ENCODE results near the gene LMF1.

Gene LMF1

DNA sequence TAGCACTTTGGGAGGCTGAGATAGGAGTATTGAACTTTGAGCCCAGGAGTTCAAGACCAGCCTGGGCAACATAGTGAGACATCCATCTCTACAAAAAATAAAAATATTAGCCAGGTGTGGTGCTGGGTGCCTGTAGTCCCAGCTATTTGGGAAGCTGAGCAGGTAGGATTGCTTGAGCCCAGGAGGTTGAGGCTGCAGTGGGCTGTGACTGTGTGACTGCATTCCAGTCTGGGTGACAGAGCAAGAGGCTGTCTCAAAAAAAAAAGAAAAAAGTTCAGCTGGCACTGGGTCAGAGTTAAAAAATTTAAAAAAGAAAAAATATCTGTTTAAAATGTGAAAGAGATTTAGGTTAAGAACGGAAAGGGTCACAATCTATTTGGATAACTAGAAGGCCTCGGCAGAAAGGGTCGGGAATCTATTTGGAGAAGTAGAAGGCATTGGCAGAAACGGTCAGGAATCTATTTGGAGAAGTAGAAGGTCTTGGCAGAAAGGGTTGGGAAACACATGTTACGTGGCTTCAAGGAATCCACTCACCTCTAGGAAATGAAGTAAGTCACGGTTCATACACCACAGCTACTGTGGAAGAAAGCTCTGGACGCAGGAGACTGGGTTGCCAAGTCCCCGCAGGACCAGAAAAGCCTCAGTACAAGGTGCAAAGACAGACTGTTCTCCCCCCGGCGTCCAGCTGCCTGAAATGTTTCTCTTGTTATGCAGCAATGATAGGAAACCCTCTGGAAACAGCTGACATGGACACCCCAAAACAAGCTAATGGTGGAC, 25.3 kb downstream of the LMF1 start:
- DNase-seq: no peak

- DNase-seq: no peak
Measured at GRCh38 chr16:943971-944370, 26.8 kb downstream of the LMF1 start.

- DNase-seq: no peak
Measured at GRCh38 chr16:942436-943060, 28.2 kb downstream of the LMF1 start.

DNA sequence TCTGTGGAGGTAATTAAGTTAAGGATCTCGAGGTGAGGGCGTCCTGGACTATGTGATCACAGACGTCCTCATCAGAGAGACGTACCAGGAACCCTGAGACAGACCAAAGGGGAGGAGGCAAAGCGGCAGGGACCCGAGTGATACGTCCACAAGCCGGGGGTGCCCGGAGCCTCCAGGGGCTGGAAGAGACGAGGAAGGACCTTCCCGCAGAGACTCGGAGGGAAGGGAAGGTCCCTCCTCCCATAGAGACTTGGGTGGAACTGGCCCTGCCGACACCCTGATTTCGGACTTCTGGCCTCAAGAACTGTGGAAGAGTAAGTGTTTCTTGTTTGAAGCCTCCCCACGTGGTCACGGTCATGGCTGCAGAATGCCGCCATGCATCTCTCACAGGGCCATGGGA, 30.8 kb downstream of the LMF1 start:
- no peak for DNase-seq

- DNase-seq: no peak
Measured at GRCh38 chr16:939311-939710, 31.5 kb downstream of the LMF1 start.

DNA sequence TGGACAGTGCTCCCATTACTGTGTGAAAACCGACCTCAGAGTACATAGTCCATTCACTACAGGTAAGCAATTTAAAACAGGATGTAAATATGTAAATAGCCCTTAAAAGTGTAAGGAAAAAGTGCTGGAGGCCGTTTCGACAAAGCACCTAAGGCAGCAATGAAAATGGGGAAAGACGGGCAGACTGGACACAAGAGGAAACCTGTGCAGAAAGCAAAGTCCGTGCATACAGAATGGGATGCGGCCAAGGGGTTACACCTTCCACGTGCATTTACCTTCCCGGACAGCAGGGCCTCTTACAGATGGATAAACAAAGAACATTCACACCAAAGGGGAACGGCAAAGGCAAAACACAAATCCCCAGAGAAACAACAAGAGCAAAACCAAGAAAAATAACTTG, 32.0 kb downstream of the LMF1 start:
- no peak for DNase-seq

- DNase-seq: no peak
Measured at GRCh38 chr16:938136-938535, 32.6 kb downstream of the LMF1 start.

DNA sequence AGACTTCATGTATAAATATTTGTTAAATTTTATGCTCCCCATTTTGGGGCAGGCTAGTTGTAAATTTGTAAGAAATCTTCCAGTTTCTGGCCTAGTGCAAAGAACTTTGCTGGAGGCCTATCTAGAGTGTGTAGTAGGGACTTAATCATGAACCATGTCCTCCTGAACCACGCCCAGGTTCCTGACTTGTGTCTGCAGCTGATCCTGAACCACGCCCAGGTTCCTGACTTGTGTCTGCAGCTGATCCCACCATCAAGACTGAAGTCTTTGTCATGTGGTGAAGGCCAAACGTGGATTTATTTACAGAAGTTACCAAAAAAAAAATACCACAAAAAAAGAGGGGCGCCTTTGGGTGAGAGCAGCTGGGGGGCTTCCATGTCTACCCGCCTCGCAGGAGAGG, 33.1 kb downstream of the LMF1 start:
- DNase-seq: no peak

DNA sequence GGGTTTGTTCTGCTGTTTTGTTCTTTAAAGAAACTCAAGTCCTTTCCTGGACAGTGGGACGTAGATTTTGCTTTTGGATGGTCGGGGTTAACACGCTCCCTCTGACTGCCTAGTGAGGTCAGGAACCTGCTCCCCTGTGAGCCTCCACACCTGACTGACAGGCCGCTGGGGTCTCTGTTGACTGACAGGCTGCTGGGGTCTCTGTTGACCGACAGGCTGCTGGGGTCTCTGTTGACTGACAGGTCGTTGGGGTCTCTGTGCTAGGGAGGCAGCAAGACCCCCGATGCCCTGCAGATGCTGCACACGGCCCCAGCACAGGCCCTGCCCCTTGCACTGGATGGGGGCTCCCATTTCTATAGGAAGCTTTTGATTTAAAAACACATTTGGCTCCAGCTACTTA, 33.5 kb downstream of the LMF1 start:
- no peak for DNase-seq

- DNase-seq: no peak
Measured at GRCh38 chr16:935684-936083, 35.1 kb downstream of the LMF1 start.

DNA sequence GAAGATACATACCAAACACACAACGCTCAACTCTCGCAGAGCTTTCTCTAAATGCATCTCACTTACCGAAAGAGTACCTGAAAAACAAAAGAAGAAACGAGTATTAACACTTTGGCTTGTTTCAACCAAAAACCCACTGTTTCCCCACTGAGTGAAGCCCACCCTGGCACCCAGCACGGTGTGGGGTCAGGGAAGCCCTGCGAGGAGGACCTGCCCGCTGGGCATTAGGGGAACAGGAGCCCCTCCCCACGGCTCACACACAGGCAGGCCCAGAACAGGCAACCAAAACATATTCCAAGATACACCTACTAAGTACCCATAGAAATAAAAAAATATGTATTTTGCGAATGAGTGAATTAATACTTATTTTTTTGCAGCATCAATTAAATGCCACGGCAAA, 36.6 kb downstream of the LMF1 start:
- DNase-seq: no peak

- DNase-seq: no peak
Measured at GRCh38 chr16:933581-933980, 37.2 kb downstream of the LMF1 start.

- DNase-seq: no peak
Measured at GRCh38 chr16:932831-933330, 37.9 kb downstream of the LMF1 start.

DNA sequence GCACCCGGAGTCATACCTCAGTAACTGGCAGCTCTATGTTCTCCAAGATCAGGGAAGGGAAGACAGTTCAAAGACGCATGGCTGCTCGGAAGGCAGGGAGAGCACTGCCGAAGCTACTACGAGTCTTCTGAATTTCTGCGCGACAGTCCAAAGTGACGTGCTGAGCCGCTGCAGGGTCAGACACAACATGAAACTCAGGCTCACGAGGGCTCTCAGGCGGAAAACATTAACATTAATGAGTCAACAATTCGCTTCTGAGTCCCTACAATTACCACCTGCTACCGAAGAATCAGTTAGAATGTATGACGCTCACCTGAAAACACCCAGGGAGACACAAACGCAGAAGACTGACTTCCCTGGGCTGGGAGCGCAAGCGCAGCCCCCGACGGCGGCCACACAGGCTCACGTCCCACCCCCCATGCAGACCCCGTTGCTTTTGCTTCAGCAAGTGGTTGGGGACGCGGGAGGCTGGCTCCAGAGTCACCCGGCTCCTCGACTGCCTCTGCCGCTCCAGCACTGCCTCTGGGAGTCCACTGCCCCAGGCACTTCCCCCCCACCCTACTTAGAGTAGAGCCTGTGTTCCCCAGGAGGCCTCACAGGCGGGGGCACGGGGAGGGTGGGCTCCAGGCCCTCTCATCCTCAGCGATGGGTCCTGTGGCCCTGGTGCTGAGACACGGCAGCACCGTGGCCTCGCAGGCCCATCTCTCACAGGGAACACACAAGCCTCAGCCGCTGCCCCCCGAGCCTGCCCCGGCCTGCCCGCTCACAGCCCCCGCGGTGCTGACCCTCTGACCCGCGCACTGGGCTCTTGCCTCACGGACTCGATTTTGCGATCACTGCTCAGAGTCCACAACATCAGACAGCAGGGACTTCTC, 38.9 kb downstream of the LMF1 start:
- no peak for DNase-seq

DNA sequence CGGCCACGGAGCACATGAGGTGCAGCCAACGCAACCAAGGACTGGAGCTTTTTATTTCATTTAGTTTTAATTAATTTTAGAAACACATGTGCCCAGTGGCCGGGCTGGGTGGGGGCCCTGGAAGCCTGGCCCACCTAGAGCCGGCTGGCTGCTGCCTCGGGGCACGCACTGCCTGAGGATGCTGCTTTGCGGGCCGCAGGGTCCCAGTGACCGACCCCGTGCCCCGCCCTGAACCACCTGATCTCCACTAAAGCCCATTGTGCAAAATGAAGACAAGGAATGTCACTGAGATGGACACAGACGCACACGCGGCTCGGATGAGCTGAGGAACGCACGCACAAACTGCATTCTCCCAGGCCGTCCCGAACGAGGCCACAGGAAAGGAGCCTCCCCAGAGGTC, 39.6 kb downstream of the LMF1 start:
- no peak for DNase-seq

DNA sequence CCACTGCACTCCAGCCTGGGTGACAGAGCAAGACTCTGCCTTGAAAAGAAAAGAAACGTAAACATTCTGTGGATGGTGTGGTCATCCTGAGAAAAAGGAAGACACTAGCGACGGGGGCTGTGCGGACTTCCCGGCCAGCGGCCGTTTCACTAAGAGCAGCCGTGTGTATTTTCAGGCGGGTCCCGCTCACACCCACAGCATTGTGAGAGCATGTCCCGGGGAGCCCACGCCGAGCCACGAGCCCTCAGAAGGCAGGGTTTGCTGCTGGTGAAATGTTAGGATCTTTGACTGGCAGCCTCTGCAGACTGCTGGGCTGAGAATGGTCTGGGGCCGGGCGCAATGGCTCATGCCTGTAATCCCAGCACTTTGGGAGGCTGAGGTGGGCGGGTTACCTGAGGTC, 40.3 kb downstream of the LMF1 start:
- no peak for DNase-seq

- DNase-seq: no peak
Measured at GRCh38 chr16:930076-930475, 40.7 kb downstream of the LMF1 start.

GRCh38 chr16:929227-930073, 41.3 kb downstream of the LMF1 start:
- no peak for DNase-seq

DNA sequence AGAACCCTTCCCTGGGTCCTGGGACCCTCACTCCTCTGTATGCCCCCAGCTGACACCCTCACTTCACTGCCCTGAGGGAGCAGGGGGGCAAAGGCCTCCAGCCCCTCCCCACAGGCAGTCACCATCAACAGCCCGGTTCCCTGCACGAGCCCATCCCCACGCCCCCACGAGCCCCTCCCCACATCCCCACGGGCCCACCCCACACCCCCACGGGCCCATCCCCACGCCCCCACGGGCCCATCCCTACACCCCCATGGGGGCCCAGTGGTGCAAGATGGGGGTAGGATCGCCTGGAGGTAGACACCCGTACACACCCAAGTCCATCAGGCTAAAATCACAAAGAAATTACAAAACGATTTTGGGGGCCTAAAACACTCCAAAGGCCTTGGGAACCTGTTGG, 42.3 kb downstream of the LMF1 start:
- no peak for DNase-seq

GRCh38 chr16:927931-928330, 42.9 kb downstream of the LMF1 start:
- no peak for DNase-seq

DNA sequence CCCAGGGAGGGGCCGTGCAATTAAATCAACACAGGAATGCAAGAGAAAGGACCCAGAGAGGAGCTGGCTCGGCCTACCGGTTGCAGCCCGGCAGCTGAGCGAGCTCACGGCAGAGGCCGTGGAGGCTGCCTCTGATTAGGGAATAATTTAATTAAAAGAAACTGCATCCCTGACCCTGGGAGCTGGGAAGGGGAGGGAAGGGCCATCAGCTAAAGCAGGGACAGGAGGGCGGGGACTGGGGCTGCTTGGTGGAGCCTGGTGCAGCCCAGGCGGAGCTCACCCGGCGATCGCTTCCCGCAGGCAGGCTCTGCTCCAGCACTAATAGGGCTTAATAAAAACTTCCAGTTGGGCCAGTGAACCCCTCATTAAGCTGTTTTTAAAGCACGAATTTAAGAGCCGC, 43.4 kb downstream of the LMF1 start:
- no peak for DNase-seq

- no peak for DNase-seq
Measured at GRCh38 chr16:926715-927114, 44.1 kb downstream of the LMF1 start.

DNA sequence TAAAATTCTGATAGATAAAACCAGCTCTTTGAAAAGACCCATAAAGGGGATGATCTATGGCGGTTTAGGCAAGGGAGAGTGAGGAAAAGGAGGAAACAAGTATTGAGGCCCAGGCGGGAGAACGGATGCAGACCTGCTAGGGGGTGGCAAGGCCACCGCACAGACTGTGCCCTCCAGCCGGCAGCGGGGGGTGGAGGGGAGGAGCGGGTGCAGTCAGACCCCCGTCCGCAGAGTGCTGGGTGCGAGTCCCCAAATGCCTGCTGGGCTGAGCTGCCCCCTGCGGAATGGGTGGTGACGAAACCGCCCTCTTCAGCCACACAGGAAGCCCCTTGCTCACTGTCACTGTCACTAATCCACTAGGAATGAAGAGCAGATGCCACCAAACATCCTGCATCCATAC, 46.0 kb downstream of the LMF1 start:
- DNase-seq: no peak
